Pancreas (tissue), 10 donors: ENCODE results near the gene CEP152. TPM values are rescaled to one million over a fixed set of nuclear protein-coding genes. Genes with fewer than 3 reads are reported as not detected.

Experiments
- ATAC-seq, 4 donors: fragments of 200-7000 bp; cut with Tn5 transposase; one replicate each; pipeline versions ENCODE4 v1.8.0 to v1.9.1; 2020; ENCODE audit warnings: mild to moderate bottlenecking in 4 of 4, moderate library complexity in 4 of 4
- DNase-seq, 6 donors: peaks; one replicate each; pipeline ENCODE4 v3.0.0-alpha.2; 2020
- FAIRE-seq: peaks from 2 replicates; lab custom pipeline; 2012; peaks lifted over from hg19 to GRCh38; lab: Jason Lieb, UNC
- H3K27ac ChIP-seq, 4 donors: fragments of 200-600 bp; sonication (generic); 1 replicate in 3 of 4; 2 replicates in 1 of 4; pipeline versions ENCODE4 v1.5.0 to v1.8.0; 2020
- H3K27me3 ChIP-seq, 4 donors: fragments of 200-600 bp; one replicate each; pipeline ENCODE4 v1.8.0; 2021
- H3K36me3 ChIP-seq, 3 donors: fragments of 200-600 bp; sonication (generic) in 1 of 3; one replicate each; pipeline versions ENCODE4 v1.5.0 to v1.8.0; 2020 to 2021
- H3K4me1 ChIP-seq, 3 donors: fragments of 200-600 bp; one replicate each; pipeline ENCODE4 v1.8.0; 2021
- H3K4me3 ChIP-seq, 4 donors: fragments of 200-600 bp; sonication (generic) in 2 of 4; one replicate each; pipeline versions ENCODE4 v1.5.0 to v1.8.0; 2020 to 2021
- H3K9me3 ChIP-seq, 4 donors: fragments of 200-600 bp; one replicate each; pipeline ENCODE4 v1.8.0; 2021
- WGBS, 2 donors: extraction: QIAGEN DNeasy Blood & Tissue Kit; methylation state at CpG; one replicate each; pipeline ENCODE4 v1.1.7; 2013; 5-methylcytosine and 5-hydroxymethylcytosine counted together
- intact Hi-C, 3 donors: fragments of 100-400 bp; cut with DNase I; formaldehyde crosslinking; loops; one replicate each; pipeline versions ENCODE4 v1.11.1 to v1.14.2; 2022
- polyA plus RNA-seq, 2 donors: library from polyadenylated mRNA; stranded (reverse); fragments of 200-250 nt; gene quantifications; one replicate each; pipeline ENCODE4 v1.2.3, GENCODE V29; 2013
- total RNA-seq, 6 donors: library from RNA; stranded (reverse); fragmentation: NEBNext Ultra II Directional in 4 of 6; extraction: Animal tissue kit (Norgen Biotek cat#: 25700) in 4 of 6; gene quantifications; one replicate each; pipeline versions ENCODE4 v1.2.1 to v1.2.4, GENCODE V29; 2021 to 2023
- TF ChIP-seq, protein P1 (sequence below), 4 donors: fragments of 200-600 bp; sonication (generic) in 3 of 4; IDR thresholded peaks; one replicate each; pipeline versions ENCODE4 v1.5.0 to v1.8.0; 2021; ENCODE audit warnings: antibody characterized with exemption in 4 of 4
- donor health status: healthy with polysubstance abuse.
- donor health status: DM: no; HTN: no; CAD: no; lungs with moderate emphysema.
- donor health status: DM: no; HTN: no; CAD: no.
- donor health status: control.
- donor health status: control.
- donor health status: Bipolar disorder and iron deficiency.
- donor health status: DM: yes; HTN: yes; CAD: no.
- donor health status: DM: no; HTN: no; CAD: no.
- donor health status: DM: no; HTN: no; CAD: no.
- donor health status: DM: yes; HTN: yes; CAD: no.

Gene CEP152
- total and polyA plus RNA-seq, 8 donors: 1.3 to 8.0 (median 2.5) TPM

GRCh38 chr15:48785712-48786111, 25.2 kb downstream of the CEP152 start:
- Histone ChIP-seq H3K36me3 (peaks cover 0 to 8% (median 0%) of the 10 kb centered on the region in 3 donors), H3K27me3 (no peaks in the 10 kb centered on the region), H3K9me3 (no peaks in the 10 kb centered on the region), H3K27ac (no peak overlapping the region), H3K4me1 (peaks cover 5 to 11% (median 7%) of the 10 kb centered on the region in 3 donors), H3K4me3 (no peak overlapping the region)
- ATAC-seq: peak in 2 of 4 donors; percentile 32 to 35
- TF ChIP-seq, protein P1, sequence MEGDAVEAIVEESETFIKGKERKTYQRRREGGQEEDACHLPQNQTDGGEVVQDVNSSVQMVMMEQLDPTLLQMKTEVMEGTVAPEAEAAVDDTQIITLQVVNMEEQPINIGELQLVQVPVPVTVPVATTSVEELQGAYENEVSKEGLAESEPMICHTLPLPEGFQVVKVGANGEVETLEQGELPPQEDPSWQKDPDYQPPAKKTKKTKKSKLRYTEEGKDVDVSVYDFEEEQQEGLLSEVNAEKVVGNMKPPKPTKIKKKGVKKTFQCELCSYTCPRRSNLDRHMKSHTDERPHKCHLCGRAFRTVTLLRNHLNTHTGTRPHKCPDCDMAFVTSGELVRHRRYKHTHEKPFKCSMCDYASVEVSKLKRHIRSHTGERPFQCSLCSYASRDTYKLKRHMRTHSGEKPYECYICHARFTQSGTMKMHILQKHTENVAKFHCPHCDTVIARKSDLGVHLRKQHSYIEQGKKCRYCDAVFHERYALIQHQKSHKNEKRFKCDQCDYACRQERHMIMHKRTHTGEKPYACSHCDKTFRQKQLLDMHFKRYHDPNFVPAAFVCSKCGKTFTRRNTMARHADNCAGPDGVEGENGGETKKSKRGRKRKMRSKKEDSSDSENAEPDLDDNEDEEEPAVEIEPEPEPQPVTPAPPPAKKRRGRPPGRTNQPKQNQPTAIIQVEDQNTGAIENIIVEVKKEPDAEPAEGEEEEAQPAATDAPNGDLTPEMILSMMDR (IDR thresholded peaks at IDR 0.05): no peak
- 10 to 20% methylated on average over 2 of the region's 2 CpGs for WGBS, 2 donors
- no peak for FAIRE-seq
- no peak for DNase-seq
- intact Hi-C loops: no loop called here

DNA sequence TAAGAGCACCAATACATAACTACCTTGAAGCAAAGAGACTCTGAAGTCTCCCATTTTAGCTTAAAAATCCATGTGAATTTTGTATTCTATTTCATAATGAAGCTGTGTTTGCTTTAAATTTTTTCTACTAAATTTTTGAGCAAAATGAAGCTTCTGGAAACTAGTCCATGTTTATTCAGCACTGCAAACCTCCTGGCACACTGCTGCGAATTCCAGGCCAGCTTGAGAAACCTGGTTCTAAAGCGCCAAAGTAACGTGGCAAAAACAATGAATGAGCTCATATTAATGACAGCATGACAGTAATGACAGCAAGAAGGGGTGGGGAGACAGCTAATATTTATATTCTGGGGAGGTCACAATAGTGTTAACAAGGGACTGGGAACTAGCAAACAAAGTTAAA, 25.7 kb downstream of the CEP152 start:
- Histone ChIP-seq H3K27me3 (no peaks in the 10 kb centered on the region), H3K27ac (peak overlapping the region in 1 of 4 donors; percentile 14), H3K9me3 (no peaks in the 10 kb centered on the region), H3K36me3 (peaks cover 0 to 8% (median 0%) of the 10 kb centered on the region in 3 donors), H3K4me3 (no peak overlapping the region), H3K4me1 (peaks cover 5 to 11% (median 7%) of the 10 kb centered on the region in 3 donors)
- DNase-seq (peak in 2 of 6 donors; percentile 18 to 33), FAIRE-seq (no peak), ATAC-seq (peak; percentile 77 to 87 (median 80))
- intact Hi-C loops: no loop called here
- TF ChIP-seq, protein P1 (IDR thresholded peaks at IDR 0.05): no peak
- 11 to 15% methylated on average over 3 of the region's 3 CpGs for WGBS, 2 donors

GRCh38 chr15:48784756-48785155, 26.1 kb downstream of the CEP152 start:
- H3K9me3 ChIP-seq: no peaks in the 10 kb centered on the region
- peaks cover 5 to 11% (median 7%) of the 10 kb centered on the region in 3 donors for H3K4me1 ChIP-seq
- no peaks in the 10 kb centered on the region for H3K27me3 ChIP-seq
- ATAC-seq (no peak), DNase-seq (no peak), FAIRE-seq (no peak)
- intact Hi-C loops: no loop called here
- TF ChIP-seq, protein P1 (IDR thresholded peaks at IDR 0.05): no peak
- H3K36me3 ChIP-seq: peaks cover 0 to 8% (median 0%) of the 10 kb centered on the region in 3 donors
- no peak overlapping the region for H3K4me3 ChIP-seq
- peak overlapping the region in 1 of 4 donors; percentile 14 for H3K27ac ChIP-seq
- 86% methylated on average over 2 of the region's 2 CpGs for WGBS, 2 donors

- Histone ChIP-seq H3K4me3 (no peak overlapping the region), H3K4me1 (peaks cover 5 to 11% (median 7%) of the 10 kb centered on the region in 3 donors), H3K27me3 (no peaks in the 10 kb centered on the region), H3K9me3 (no peaks in the 10 kb centered on the region), H3K36me3 (no peaks in the 10 kb centered on the region), H3K27ac (no peak overlapping the region)
- DNase-seq (no peak), ATAC-seq (no peak), FAIRE-seq (no peak)
- intact Hi-C loops: no loop called here
- 52 to 64% methylated on average over 2 of the region's 2 CpGs for WGBS, 2 donors
- TF ChIP-seq, protein P1 (IDR thresholded peaks at IDR 0.05): no peak
Measured at GRCh38 chr15:48782911-48783310, 28.0 kb downstream of the CEP152 start.

GRCh38 chr15:48781481-48782081, 29.3 kb downstream of the CEP152 start:
- Histone ChIP-seq H3K9me3 (no peaks in the 10 kb centered on the region), H3K4me1 (peaks cover 5 to 11% (median 7%) of the 10 kb centered on the region in 3 donors), H3K36me3 (no peaks in the 10 kb centered on the region), H3K27ac (no peak overlapping the region), H3K27me3 (no peaks in the 10 kb centered on the region), H3K4me3 (no peak overlapping the region)
- DNase-seq (no peak), ATAC-seq (no peak), FAIRE-seq (no peak)
- TF ChIP-seq, protein P1 (IDR thresholded peaks at IDR 0.05): no peak
- WGBS, 2 donors: 92 to 96% methylated on average over 5 of the region's 5 CpGs
- intact Hi-C loops: no loop called here
